Measurements from ENCODE around the gene CDC42BPG. TPM values are rescaled to one million over a fixed set of nuclear protein-coding genes. Genes with fewer than 3 reads are reported as not detected.

Gene CDC42BPG
- total RNA-seq, 1 experiment from 2014 or later = 21.6 TPM

DNA sequence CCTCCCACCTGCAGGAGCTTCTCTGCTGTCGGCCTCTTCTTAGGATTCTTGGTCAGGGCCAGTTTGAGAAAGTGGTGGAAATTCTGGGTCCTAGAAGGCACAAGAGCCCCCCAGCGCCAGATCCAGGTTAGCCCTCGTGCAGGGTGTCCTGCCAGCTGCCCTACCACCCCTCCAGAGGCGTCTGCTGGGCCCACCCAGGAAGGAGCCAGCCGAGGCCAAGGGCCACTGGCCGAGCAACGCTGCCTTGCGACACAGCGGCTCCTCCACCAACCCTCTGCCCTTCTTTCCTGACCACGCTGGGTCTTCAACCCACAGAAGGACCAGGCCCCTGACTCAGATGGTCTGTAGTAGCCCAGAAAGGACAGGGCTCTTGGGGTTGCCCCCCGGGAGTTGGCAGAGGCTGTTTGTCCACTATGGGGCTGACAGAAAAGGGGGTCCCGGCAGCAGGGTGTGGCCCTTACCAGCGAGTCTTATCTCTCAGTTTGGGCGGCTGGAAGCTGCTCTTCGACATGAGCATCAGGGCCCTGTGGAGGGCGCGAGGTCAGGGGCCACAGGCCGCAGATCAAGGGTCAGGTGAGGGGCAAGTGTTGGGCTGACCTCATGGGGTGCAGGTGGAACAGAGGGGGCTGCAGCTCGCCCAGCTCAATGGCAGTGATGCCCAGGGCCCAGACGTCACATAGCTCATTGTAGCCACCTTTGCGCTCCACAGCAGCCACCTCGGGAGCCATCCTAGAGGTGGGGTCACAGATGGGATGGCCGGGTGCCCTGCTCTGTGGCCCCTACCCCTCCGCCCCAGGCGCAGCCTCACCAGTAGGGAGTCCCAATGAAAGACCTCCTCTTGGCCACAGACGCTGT, 43.9 kb downstream of the CDC42BPG start:
- ChIA-PET POLR2A (no interaction called here), CTCF (interaction anchor here (0.6 to 2.5 kb wide), 8 partner anchors 9 to 474 kb away, joined by 3 to 13 read pairs (median 4); partner anchors contain the start of genes MEN1 and SF1)

DNA sequence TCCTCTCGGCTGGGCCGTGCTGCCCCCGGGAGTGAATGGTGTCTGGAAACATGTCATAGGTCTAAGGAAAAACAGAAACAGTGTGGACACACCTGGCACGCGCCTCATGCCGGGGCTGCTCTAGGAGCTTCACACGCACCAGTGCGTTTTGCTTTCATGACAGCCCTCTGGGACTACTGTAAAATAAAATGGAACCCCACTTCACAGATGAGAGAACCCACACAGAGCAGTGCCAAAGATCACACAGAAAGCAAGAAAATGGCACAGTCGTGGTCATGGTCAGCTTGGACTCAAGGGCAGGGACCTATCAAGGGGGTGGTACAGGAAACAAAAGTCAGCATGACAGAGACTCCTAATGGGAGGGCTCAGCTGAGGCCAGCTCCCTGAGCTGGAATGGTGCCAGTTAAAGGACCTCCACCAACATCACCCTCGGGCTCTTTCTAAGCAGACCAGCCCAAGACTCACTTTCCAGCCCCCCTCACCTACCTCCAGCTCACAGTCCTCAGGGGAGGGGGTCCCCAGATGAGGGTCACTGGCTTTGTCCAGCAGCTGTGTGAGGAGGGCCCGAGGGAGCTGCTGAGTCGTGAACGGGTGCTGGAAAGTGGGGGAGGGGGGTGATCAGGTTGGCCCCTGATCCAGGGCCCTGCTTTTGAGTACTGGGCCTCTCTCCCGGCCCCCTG, 44.7 kb downstream of the CDC42BPG start:
- H3K27ac Mint-ChIP-seq = no peak overlapping the region
- no peaks in the 10 kb centered on the region for H3K36me3 Mint-ChIP-seq
- H3K4me1 Mint-ChIP-seq = peaks cover 11% of the 10 kb centered on the region
- ChIA-PET CTCF (interaction anchor here (0.8 to 2.5 kb wide), 6 partner anchors 10 to 88 kb away, joined by 3 to 13 read pairs (median 4); partner anchors contain the start of genes MEN1 and SF1), POLR2A (no interaction called here)
- H3K9me3 Mint-ChIP-seq = no peaks in the 10 kb centered on the region
- DNase-seq (ENCODE audit: low spot score) (no peak), ATAC-seq (no peak)
- no peaks in the 10 kb centered on the region for H3K27me3 Mint-ChIP-seq (ENCODE audit: low read depth)
- H3K4me3 Mint-ChIP-seq = no peak overlapping the region
- TF ChIP-seq SMAD3 (CRISPR knock-in tag; IDR thresholded peaks at IDR 0.05; ENCODE audit: borderline replicate concordance) (no peak), PRRX2 (CRISPR knock-in tag; IDR thresholded peaks at IDR 0.05) (no peak), NR2C2 (CRISPR knock-in tag; IDR thresholded peaks at IDR 0.05) (no peak), CBFB (CRISPR knock-in tag; IDR thresholded peaks at IDR 0.05; ENCODE audit: low read depth) (no peak), IRF2 (CRISPR knock-in tag; IDR thresholded peaks at IDR 0.05; ENCODE audit: borderline replicate concordance, low read depth) (no peak), SP1 (CRISPR knock-in tag; conservative IDR thresholded peaks at IDR 0.05) (no peak), ATF1 (CRISPR knock-in tag; IDR thresholded peaks at IDR 0.05) (no peak), HMGA2 (CRISPR knock-in tag; IDR thresholded peaks at IDR 0.05) (no peak)
- TF ChIP-seq, protein P1, sequence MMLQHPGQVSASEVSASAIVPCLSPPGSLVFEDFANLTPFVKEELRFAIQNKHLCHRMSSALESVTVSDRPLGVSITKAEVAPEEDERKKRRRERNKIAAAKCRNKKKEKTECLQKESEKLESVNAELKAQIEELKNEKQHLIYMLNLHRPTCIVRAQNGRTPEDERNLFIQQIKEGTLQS (CRISPR knock-in tag; conservative IDR thresholded peaks at IDR 0.05) = no peak
- TF ChIP-seq, protein P2, sequence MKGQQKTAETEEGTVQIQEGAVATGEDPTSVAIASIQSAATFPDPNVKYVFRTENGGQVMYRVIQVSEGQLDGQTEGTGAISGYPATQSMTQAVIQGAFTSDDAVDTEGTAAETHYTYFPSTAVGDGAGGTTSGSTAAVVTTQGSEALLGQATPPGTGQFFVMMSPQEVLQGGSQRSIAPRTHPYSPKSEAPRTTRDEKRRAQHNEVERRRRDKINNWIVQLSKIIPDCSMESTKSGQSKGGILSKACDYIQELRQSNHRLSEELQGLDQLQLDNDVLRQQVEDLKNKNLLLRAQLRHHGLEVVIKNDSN (CRISPR knock-in tag; IDR thresholded peaks at IDR 0.05) = no peak
- TF ChIP-seq, protein P3, sequence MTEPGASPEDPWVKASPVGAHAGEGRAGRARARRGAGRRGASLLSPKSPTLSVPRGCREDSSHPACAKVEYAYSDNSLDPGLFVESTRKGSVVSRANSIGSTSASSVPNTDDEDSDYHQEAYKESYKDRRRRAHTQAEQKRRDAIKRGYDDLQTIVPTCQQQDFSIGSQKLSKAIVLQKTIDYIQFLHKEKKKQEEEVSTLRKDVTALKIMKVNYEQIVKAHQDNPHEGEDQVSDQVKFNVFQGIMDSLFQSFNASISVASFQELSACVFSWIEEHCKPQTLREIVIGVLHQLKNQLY (CRISPR knock-in tag; IDR thresholded peaks at IDR 0.05) = no peak
- TF ChIP-seq, protein P4, sequence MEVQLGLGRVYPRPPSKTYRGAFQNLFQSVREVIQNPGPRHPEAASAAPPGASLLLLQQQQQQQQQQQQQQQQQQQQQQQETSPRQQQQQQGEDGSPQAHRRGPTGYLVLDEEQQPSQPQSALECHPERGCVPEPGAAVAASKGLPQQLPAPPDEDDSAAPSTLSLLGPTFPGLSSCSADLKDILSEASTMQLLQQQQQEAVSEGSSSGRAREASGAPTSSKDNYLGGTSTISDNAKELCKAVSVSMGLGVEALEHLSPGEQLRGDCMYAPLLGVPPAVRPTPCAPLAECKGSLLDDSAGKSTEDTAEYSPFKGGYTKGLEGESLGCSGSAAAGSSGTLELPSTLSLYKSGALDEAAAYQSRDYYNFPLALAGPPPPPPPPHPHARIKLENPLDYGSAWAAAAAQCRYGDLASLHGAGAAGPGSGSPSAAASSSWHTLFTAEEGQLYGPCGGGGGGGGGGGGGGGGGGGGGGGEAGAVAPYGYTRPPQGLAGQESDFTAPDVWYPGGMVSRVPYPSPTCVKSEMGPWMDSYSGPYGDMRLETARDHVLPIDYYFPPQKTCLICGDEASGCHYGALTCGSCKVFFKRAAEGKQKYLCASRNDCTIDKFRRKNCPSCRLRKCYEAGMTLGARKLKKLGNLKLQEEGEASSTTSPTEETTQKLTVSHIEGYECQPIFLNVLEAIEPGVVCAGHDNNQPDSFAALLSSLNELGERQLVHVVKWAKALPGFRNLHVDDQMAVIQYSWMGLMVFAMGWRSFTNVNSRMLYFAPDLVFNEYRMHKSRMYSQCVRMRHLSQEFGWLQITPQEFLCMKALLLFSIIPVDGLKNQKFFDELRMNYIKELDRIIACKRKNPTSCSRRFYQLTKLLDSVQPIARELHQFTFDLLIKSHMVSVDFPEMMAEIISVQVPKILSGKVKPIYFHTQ (CRISPR knock-in tag; IDR thresholded peaks at IDR 0.05) = no peak
- TF ChIP-seq, protein P5, sequence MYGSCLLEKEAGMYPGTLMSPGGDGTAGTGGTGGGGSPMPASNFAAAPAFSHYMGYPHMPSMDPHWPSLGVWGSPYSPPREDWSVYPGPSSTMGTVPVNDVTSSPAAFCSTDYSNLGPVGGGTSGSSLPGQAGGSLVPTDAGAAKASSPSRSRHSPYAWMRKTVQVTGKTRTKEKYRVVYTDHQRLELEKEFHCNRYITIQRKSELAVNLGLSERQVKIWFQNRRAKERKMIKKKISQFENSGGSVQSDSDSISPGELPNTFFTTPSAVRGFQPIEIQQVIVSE (CRISPR knock-in tag; IDR thresholded peaks at IDR 0.05; ENCODE audit: borderline replicate concordance) = no peak

More for the DNA sequence above, 43.9 kb downstream of the CDC42BPG start:
- Mint-ChIP-seq H3K27ac (no peak overlapping the region), H3K27me3 (ENCODE audit: low read depth) (no peaks in the 10 kb centered on the region), H3K36me3 (0 out of 2 replicates have a peak, but pooled peaks cover 1% of the 10 kb centered on the region), H3K9me3 (no peaks in the 10 kb centered on the region), H3K4me1 (peaks cover 11% of the 10 kb centered on the region), H3K4me3 (no peak overlapping the region)
- TF ChIP-seq RELA (CRISPR knock-in tag; IDR thresholded peaks at IDR 0.05; ENCODE audit: borderline replicate concordance) (no peak), NFATC4 (CRISPR knock-in tag; IDR thresholded peaks at IDR 0.05) (no peak), ZNF396 (CRISPR knock-in tag; IDR thresholded peaks at IDR 0.05; ENCODE audit: borderline replicate concordance) (no peak), NR1H2 (CRISPR knock-in tag; IDR thresholded peaks at IDR 0.05) (no peak), ZNF121 (CRISPR knock-in tag; IDR thresholded peaks at IDR 0.05) (no peak), ZNF671 (CRISPR knock-in tag; IDR thresholded peaks at IDR 0.05) (no peak), FOXK1 (CRISPR knock-in tag; IDR thresholded peaks at IDR 0.05) (no peak), GABPB1 (CRISPR knock-in tag; IDR thresholded peaks at IDR 0.05) (no peak), NFYB (CRISPR knock-in tag; conservative IDR thresholded peaks at IDR 0.05; ENCODE audit: low read depth) (no peak), ZNF219 (CRISPR knock-in tag; IDR thresholded peaks at IDR 0.05; ENCODE audit: borderline replicate concordance) (no peak), ZNF138 (CRISPR knock-in tag; conservative IDR thresholded peaks at IDR 0.05) (no peak)
- TF ChIP-seq, protein P6, sequence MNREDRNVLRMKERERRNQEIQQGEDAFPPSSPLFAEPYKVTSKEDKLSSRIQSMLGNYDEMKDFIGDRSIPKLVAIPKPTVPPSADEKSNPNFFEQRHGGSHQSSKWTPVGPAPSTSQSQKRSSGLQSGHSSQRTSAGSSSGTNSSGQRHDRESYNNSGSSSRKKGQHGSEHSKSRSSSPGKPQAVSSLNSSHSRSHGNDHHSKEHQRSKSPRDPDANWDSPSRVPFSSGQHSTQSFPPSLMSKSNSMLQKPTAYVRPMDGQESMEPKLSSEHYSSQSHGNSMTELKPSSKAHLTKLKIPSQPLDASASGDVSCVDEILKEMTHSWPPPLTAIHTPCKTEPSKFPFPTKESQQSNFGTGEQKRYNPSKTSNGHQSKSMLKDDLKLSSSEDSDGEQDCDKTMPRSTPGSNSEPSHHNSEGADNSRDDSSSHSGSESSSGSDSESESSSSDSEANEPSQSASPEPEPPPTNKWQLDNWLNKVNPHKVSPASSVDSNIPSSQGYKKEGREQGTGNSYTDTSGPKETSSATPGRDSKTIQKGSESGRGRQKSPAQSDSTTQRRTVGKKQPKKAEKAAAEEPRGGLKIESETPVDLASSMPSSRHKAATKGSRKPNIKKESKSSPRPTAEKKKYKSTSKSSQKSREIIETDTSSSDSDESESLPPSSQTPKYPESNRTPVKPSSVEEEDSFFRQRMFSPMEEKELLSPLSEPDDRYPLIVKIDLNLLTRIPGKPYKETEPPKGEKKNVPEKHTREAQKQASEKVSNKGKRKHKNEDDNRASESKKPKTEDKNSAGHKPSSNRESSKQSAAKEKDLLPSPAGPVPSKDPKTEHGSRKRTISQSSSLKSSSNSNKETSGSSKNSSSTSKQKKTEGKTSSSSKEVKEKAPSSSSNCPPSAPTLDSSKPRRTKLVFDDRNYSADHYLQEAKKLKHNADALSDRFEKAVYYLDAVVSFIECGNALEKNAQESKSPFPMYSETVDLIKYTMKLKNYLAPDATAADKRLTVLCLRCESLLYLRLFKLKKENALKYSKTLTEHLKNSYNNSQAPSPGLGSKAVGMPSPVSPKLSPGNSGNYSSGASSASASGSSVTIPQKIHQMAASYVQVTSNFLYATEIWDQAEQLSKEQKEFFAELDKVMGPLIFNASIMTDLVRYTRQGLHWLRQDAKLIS (CRISPR knock-in tag; IDR thresholded peaks at IDR 0.05; ENCODE audit: borderline replicate concordance) = no peak
- TF ChIP-seq, protein P7, sequence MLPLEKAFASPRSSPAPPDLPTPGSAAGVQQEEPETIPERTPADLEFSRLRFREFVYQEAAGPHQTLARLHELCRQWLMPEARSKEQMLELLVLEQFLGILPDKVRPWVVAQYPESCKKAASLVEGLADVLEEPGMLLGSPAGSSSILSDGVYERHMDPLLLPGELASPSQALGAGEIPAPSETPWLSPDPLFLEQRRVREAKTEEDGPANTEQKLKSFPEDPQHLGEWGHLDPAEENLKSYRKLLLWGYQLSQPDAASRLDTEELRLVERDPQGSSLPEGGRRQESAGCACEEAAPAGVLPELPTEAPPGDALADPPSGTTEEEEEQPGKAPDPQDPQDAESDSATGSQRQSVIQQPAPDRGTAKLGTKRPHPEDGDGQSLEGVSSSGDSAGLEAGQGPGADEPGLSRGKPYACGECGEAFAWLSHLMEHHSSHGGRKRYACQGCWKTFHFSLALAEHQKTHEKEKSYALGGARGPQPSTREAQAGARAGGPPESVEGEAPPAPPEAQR (CRISPR knock-in tag; IDR thresholded peaks at IDR 0.05) = no peak
- DNase-seq (ENCODE audit: low spot score) (no peak), ATAC-seq (no peak)
